ENCODE results near the gene TMEM40.
A peak's percentile ranks its signal among the peaks of the same experiment; 100 is the strongest.

The TMEM40 gene

GRCh38 chr3:12716605-12717151 is 42.4 kb downstream of the TMEM40 start:
- TF ChIP-seq CTCF (IDR thresholded peaks at IDR 0.05; ENCODE audit: low read depth, low read length): no peak
- no peak overlapping the region for H3K4me3 ChIP-seq (ENCODE audit: low read depth, low read length)

- H3K4me3 ChIP-seq (ENCODE audit: low read depth, low read length): no peak overlapping the region
- no peak for TF ChIP-seq CTCF (IDR thresholded peaks at IDR 0.05; ENCODE audit: low read depth, low read length)
Measured at GRCh38 chr3:12714278-12714677, 44.8 kb downstream of the TMEM40 start.

- H3K4me3 ChIP-seq (ENCODE audit: low read depth, low read length): no peak overlapping the region
- TF ChIP-seq CTCF (IDR thresholded peaks at IDR 0.05; ENCODE audit: low read depth, low read length): no peak
Measured at GRCh38 chr3:12710062-12710461, 49.0 kb downstream of the TMEM40 start.

- no peak for TF ChIP-seq CTCF (IDR thresholded peaks at IDR 0.05; ENCODE audit: low read depth, low read length)
Measured at GRCh38 chr3:12709334-12709733, 49.7 kb downstream of the TMEM40 start.

GRCh38 chr3:12708584-12709192 is 50.4 kb downstream of the TMEM40 start:
- TF ChIP-seq CTCF (IDR thresholded peaks at IDR 0.05; ENCODE audit: low read depth, low read length): 0 out of 2 replicates have a peak, but pooled peaks have one; percentile 24
- H3K4me3 ChIP-seq (ENCODE audit: low read depth, low read length): no peak overlapping the region

More at GRCh38 chr3:12709334-12709733, 49.7 kb downstream of the TMEM40 start:
- no peak overlapping the region for H3K4me3 ChIP-seq (ENCODE audit: low read depth, low read length)

- TF ChIP-seq CTCF (IDR thresholded peaks at IDR 0.05; ENCODE audit: low read depth, low read length): no peak
- no peak overlapping the region for H3K4me3 ChIP-seq (ENCODE audit: low read depth, low read length)
Measured at GRCh38 chr3:12707449-12707848, 51.6 kb downstream of the TMEM40 start.

- TF ChIP-seq CTCF (IDR thresholded peaks at IDR 0.05; ENCODE audit: low read depth, low read length): peak; percentile 70
- H3K4me3 ChIP-seq (ENCODE audit: low read depth, low read length): no peak overlapping the region
Measured at GRCh38 chr3:12706504-12707253, 52.4 kb downstream of the TMEM40 start.
